GM18511 (cell line): ENCODE results near the gene ITIH2.
"Not testable (repeated sequence)": the region's sequence is repeated elsewhere in the genome, so short reads cannot be mapped to it uniquely, and the experiment has no call there.

Experiments
- ATAC-seq: cut with Tn5 transposase; IDR thresholded peaks from one replicate; pipeline ENCODE4 v1.9.1; 2021; ENCODE audit warnings: mild to moderate bottlenecking, moderate library complexity; ENCODE audit not compliant: unreplicated experiment

Gene ITIH2

GRCh38 chr10:7738536-7739407 lies 35.7 kb downstream of the ITIH2 start:
- no peak for ATAC-seq

GRCh38 chr10:7744307-7744706 lies 41.2 kb downstream of the ITIH2 start:
- no peak for ATAC-seq

- not testable (repeated sequence) for ATAC-seq
These were observed 45.5 kb downstream of the ITIH2 start for GRCh38 chr10:7748637-7749036.

DNA sequence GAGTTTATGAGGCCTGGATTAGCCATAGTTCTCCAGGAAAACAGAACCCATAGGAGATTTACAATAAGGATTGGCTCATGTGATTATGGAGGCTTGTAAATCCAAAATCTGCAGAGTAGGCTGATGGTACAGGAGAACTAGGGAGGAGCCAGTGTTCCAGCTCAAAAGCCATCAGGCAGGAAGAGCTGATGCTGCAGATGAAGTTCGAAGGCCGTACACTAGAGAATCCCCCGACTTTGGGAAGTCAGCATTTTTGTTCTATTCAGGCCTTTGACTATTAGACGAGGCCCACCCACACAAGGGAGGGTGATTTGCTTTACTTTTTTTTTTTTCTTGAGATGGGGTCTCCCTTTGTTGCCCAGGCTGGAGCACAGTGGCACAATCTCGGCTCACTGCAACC lies 47.1 kb downstream of the ITIH2 start:
- ATAC-seq: no peak

DNA sequence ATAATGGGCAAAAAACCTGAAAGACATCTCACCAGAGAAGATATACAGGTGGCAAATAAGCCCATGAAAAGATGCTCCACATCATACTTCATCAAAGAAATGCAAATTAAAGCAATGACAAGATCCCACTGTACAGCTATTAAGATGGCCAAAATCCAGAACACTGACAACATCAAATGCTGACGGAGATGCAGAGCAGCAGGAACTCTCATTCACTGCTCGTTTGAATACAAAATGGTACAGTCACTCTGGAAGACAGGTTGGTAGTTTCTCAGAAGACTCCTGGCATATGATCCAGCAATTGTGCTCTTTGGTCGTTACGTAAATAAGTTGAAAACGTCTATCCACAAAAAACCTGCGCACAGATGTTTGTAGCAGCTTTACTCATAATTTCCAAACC lies 49.1 kb downstream of the ITIH2 start:
- ATAC-seq: no peak

- ATAC-seq: no peak
These were observed 52.0 kb downstream of the ITIH2 start for GRCh38 chr10:7755103-7755502.

- ATAC-seq: no peak
These were observed 53.4 kb downstream of the ITIH2 start for GRCh38 chr10:7756360-7756992.

DNA sequence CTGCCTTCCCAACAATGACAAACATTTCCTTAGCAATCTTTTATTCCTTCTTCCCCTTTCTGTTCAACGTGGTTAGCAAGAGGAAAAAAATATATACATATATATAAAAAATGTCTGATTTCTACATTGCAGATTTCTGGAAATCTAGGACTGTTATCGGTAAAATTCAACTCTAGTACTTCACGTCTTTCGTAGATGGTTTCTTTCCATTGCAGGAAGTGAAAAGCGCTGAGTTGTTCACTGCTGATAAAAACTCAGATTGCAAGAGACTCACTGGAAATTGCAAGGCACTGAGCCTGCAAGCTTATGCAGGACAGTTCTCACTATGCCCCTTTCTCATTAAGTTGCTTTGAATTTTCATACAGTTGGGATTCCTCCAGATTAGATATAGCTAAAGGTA lies 60.8 kb downstream of the ITIH2 start:
- ATAC-seq: no peak

DNA sequence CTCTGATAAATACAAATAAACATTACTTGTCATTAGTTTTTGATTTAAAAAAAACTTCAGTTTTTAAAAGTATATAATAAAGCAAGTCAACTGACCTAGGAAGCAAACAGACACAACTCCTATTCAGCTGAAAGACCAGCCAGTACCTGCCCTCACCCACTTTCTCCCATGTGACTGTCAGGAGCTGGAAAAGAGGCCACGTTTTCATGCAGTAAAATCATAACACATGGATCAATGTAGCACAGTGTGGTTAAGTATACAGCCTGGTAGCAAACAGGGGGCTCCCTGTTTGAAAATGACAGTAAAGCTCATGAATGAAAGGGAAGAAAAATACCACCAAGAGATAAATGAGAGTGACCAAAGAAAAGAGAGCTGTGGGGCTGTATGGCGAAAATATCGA lies 63.1 kb downstream of the ITIH2 start:
- no peak for ATAC-seq

- no peak for ATAC-seq
These were observed 64.1 kb downstream of the ITIH2 start for GRCh38 chr10:7767209-7767608.

- no peak for ATAC-seq
These were observed 65.3 kb downstream of the ITIH2 start for GRCh38 chr10:7768417-7768816.

DNA sequence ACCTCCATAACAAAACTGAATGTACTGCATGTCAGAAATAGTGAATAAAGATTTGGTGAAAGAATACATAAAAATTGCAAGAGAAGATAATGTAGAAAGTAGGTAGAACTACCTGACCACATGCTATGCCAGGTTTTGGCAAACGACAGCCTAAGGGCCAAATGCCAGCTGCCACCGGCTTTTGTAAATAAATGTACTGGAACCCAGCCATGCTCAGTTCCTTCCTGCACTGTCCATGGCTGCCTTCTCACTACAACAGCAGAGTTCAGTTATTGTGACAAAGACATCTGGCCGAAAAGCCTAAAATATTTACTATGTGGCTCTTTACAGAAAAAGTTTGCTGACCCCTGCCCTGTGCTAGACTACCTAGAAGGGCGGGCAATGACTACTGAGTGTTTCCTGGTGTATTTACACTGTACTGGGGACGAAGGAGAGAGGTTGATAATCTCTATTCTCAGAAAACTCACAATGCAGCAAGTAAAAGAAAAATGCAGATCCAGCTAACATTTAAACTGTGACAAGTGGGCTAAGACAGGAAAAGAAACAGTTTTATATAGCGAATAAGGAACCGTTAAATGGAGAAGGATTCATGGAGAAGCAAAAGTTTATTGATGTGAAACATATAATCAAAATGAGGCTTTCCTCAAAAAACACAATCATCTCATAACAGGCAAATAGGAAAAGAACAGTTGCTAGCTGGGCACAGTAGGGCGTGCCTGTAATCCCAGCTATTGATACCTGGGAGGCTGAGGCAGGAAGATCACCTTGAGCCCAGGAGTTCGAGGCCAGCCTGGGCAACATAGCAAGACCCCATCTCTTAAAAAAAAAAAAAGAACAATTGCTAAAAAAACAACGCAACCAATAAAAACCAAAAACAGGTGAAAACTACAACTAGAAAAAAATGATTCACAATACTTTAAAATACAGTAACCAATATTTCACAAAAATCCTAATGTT lies 71.0 kb downstream of the ITIH2 start:
- ATAC-seq: no peak

DNA sequence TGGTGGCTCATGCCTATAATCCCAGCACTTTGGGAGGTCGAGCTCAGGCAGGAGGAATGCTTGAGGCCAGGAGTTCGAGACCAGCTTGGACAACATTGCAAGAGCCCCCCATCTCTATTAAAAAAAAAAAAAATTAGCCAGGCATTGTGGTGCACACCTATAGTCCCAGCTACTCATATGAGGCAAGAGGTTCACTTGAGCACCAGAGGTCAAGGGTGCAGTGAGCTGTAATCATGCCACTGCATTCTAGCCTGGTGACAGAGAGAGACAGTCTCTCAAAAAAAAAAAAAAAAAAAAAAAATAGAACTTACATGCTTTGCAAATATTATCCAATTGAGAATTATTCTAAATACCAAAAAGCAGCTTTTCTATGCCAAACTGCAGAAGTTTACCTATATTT lies 73.7 kb downstream of the ITIH2 start:
- ATAC-seq: no peak

GRCh38 chr10:7782194-7782593 lies 79.1 kb downstream of the ITIH2 start:
- ATAC-seq: not testable (repeated sequence)

DNA sequence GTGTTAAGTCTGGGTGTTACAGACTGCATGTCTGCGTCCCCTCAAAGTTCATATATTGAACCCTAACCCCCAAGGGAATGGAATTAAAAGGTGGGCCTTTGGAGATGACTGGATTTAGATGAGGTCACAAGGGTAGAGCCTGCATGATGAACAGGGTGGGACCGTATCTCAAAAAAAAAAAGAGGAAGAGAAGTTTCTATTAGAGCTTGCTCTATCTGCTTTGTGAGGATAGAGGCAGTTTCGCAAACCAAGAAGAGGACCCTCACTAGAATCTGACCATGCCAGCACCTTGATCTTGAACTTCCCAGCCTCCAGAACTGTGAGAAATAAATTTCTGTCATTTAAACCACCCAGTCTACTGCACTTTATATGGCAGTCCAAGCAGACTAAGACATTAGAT lies 83.3 kb downstream of the ITIH2 start:
- ATAC-seq: no peak

- peak; percentile 1 for ATAC-seq
These were observed 84.2 kb downstream of the ITIH2 start for GRCh38 chr10:7787150-7787856.

DNA sequence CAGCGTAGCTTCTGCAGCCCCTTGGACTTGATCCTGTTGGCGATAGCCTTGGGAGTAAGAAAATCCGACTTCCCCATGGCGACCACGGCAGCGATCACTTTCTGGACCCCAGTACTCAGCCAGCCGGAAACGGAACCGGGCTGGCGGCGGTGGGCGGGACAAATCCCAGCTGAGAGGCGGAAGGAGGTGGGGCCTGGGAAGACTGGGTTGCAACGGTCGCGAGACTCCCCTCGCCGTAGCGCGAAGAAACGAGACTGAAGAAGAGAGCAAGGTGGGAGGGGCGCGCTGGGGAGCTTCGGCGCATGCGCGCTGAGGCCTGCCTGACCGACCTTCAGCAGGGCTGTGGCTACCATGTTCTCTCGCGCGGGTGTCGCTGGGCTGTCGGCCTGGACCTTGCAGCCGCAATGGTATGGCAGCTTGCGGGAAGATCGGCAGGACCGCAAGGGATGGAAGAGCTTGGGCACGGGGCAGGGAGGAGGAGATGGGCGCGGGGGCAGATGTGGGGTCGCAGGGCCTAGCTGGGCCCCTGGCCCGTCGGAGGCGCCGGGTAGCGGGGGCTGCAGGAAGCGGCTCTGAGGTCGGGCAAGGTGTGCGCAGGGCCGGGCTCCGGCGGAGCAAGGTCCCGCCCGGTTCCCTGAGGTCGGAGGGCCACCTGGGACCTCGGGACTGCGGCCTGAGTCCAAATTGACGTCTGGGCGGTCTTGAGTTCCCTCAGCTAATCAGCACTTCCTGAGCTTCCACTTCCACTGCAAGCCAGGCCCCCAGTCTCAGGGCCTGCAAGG lies 84.9 kb downstream of the ITIH2 start, which contains the start of the genes ATP5F1C and KIN:
Gene ATP5F1C, plus strand, starts transcription at position 321 of the 782 bp plus-strand sequence. Its CDS starts 31 bp downstream, at position 352.
Gene KIN, minus strand, starts transcription at position 137 of the 782 bp plus-strand sequence. Its CDS starts 60 bp downstream, at position 77.
- ATAC-seq: peak; percentile 95

DNA sequence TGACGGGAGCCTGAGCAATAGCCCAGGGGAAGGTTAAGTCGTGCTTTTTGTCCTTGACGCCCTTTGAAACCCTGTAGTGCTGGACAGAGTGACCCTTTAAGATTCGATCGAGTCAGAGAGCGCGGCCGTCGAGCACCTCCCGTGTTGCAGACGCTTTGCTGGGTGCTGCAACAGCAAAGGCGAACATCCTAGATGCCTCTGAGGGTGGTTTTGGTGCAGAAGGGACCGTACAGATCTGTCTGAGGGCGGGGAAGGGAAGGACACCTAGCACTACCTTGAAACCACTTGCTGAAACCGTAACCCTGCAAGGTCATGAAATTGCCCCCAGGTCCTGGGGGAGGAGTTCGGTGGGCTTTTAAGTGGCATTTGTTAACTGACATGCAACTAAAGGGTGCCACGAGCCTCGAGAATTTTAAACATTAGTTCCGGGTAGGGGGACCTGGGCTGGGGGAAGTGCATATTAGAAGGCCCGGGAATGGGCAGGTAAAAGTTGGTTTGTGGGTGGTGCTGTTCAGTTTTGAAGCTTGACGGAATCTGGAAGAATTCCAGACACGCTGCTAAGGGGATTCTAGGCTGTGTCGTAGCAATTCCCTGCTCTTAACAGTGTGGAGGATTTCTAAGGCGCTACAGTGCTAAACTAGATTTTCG lies 85.6 kb downstream of the ITIH2 start:
- peak; percentile 20 for ATAC-seq

GRCh38 chr10:7789390-7789789 lies 86.3 kb downstream of the ITIH2 start:
- ATAC-seq: no peak
